GM12874 (cell line): ENCODE measurements around the gene PPP1R7.

ENCODE experiments used
- TF ChIP-seq, protein P1 (sequence below): IDR thresholded peaks from 2 replicates; pipeline ENCODE4 v1.5.1; 2011; ENCODE audit warnings: low read depth, mild to moderate bottlenecking, control low read depth, low read length, moderate library complexity; ENCODE audit not compliant: insufficient read depth

PPP1R7 gene

DNA sequence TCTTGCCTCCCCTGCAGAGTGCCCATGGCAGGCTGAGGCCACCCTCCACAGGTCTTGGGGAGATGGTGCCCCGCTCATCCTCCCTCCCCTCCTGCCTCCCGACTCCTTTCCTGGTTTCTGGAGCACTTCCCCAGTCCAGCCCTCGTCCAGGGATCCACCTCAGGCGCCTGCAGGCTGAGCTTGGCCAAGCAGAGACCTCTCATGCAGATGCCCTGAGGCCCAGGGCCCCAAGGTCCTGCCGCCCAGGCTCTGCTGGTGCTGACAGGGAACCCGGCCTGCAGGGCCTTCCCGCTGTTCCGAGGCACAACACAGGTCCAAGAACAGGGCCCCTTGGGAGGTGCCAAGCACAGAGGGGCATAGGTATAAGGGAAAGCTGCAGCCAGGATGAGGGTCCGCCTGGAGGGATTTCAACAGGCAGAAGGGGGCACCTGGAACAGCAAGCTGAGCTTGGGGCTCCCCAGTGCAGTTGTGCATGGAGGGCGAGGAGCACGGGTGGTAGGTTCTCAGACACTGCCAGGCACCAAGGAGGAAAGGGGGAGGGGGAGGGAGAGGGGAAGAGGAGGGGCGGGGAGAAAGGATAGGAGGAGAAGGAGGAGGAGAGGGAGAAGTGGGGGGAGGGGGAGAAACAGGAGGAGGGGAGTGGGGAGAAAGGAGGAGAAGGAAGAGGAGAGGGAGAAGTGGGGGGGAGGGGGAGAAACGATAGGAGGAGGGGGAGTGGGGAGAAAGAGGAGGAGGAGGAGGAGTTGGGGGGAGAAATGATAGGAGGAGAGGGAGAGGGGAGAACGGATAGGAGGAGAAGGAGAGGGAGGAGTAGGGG, 37.0 kb downstream of the PPP1R7 start:
- TF ChIP-seq, protein P1, sequence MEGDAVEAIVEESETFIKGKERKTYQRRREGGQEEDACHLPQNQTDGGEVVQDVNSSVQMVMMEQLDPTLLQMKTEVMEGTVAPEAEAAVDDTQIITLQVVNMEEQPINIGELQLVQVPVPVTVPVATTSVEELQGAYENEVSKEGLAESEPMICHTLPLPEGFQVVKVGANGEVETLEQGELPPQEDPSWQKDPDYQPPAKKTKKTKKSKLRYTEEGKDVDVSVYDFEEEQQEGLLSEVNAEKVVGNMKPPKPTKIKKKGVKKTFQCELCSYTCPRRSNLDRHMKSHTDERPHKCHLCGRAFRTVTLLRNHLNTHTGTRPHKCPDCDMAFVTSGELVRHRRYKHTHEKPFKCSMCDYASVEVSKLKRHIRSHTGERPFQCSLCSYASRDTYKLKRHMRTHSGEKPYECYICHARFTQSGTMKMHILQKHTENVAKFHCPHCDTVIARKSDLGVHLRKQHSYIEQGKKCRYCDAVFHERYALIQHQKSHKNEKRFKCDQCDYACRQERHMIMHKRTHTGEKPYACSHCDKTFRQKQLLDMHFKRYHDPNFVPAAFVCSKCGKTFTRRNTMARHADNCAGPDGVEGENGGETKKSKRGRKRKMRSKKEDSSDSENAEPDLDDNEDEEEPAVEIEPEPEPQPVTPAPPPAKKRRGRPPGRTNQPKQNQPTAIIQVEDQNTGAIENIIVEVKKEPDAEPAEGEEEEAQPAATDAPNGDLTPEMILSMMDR = no peak

DNA sequence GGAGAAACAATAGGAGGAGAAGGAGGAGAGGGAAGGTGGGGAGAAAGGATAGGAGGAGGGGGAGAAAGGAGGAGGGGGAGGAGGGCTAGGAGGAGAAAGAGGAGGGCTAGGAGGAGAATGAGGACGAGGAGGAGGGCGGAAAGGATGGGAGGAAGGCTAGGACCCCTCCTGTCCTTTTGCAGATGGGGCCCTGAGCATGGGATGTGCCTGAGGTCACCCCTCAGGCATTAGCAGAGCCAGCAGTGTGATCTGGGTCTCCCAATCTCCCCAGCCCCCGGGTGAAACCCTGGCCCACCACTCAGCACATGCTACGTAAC, 37.6 kb downstream of the PPP1R7 start:
- TF ChIP-seq, protein P1 = no peak

- TF ChIP-seq, protein P1 = no peak
Observed at GRCh38 chr2:241188361-241189092, 38.3 kb downstream of the PPP1R7 start, which contains the start of gene ANO7. Gene ANO7 (plus strand): TSS chr2:241188677. CDS start chr2:241190064, 1,387 bp downstream.

GRCh38 chr2:241189093-241189855, 39.0 kb downstream of the PPP1R7 start:
- TF ChIP-seq, protein P1 = no peak

- TF ChIP-seq, protein P1 = no peak
Observed at GRCh38 chr2:241189856-241190201, 39.6 kb downstream of the PPP1R7 start.

- TF ChIP-seq, protein P1 = no peak
Observed at GRCh38 chr2:241190291-241190981, 40.2 kb downstream of the PPP1R7 start.

DNA sequence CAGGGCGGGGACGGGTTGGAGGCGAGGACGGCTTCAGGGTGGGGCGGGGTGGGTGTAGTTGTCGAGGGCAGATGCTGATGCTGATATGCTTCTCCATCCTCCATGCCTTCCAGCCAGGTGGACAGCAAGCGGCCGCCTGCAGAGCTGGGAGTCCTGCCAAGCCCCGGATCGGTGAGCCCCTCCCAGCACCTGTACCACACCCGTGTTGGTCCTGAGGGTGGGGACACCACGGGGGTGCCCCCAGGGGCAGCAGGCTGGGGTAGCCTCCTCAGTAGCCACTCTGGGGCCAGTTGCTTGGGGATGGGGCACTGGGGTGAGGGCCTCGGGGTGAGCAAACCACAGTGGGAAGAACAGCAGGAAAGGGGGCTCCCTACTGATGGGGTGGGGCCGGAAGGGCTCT, 40.8 kb downstream of the PPP1R7 start:
- TF ChIP-seq, protein P1 = no peak
